Chondrocyte (in vitro differentiated cells): ENCODE data around the gene INVS. TPM values are rescaled to one million over a fixed set of nuclear protein-coding genes. Genes with fewer than 3 reads are reported as not detected.
"Not testable (repeated sequence)": the region's sequence is repeated elsewhere in the genome, so short reads cannot be mapped to it uniquely, and the experiment has no call there.

ENCODE experiments used
- DNase-seq: peaks from one replicate; pipeline ENCODE4 v3.0.0; 2021; ENCODE audit warnings: mixed read lengths, low spot score
- H3K27ac Mint-ChIP-seq: one replicate; pipeline ENCODE4 v1.8.0; 2021; ENCODE audit warnings: mild to moderate bottlenecking, moderate library complexity, mixed read lengths; ENCODE audit not compliant: unreplicated experiment
- H3K27me3 Mint-ChIP-seq: 2 replicates; pipeline ENCODE4 v1.8.0; 2021; ENCODE audit warnings: low read depth, mixed read lengths
- H3K36me3 Mint-ChIP-seq: 2 replicates; pipeline ENCODE4 v1.8.0; 2021; ENCODE audit warnings: low read depth, mixed read lengths
- H3K4me1 Mint-ChIP-seq: 2 replicates; pipeline ENCODE4 v1.8.0; 2021; ENCODE audit warnings: low read depth, mild to moderate bottlenecking, mixed read lengths
- H3K4me3 Mint-ChIP-seq: one replicate; pipeline ENCODE4 v1.8.0; 2021; ENCODE audit warnings: mild to moderate bottlenecking, moderate library complexity, mixed read lengths; ENCODE audit not compliant: unreplicated experiment
- H3K9me3 Mint-ChIP-seq: 2 replicates; pipeline ENCODE4 v1.8.0; 2021; ENCODE audit warnings: low read depth, mixed read lengths
- CTCF ChIP-seq: fragments of 200-600 bp; sonication (generic); IDR thresholded peaks from 2 replicates; pipeline ENCODE4 v1.5.0; 2021; ENCODE audit warnings: antibody characterized with exemption, mild to moderate bottlenecking, moderate library complexity
- total RNA-seq: library from RNA; stranded (reverse); gene quantifications from 3 replicates; pipeline ENCODE4 v1.2.1, GENCODE V29; 2021

Gene INVS
- total RNA-seq, 1 donor from 2014 or later = 16.0 TPM

- TF ChIP-seq CTCF = no peak
- no peak for DNase-seq
- H3K9me3 Mint-ChIP-seq = no peaks in the 10 kb centered on the region
- no peaks in the 10 kb centered on the region for H3K27me3 Mint-ChIP-seq
- no peak overlapping the region for H3K4me3 Mint-ChIP-seq
- H3K27ac Mint-ChIP-seq = no peak overlapping the region
- peaks cover 28% of the 10 kb centered on the region for H3K4me1 Mint-ChIP-seq
- H3K36me3 Mint-ChIP-seq = no peaks in the 10 kb centered on the region
These were observed 7.4 kb upstream of the INVS start for GRCh38 chr9:100091650-100092049.

- Mint-ChIP-seq H3K27ac (no peak overlapping the region), H3K9me3 (no peaks in the 10 kb centered on the region), H3K27me3 (no peaks in the 10 kb centered on the region), H3K4me1 (peaks cover 28% of the 10 kb centered on the region), H3K4me3 (no peak overlapping the region), H3K36me3 (no peaks in the 10 kb centered on the region)
- DNase-seq = no peak
- TF ChIP-seq CTCF = no peak
These were observed 7.0 kb upstream of the INVS start for GRCh38 chr9:100092066-100092465.

GRCh38 chr9:100094411-100094810 is 4.6 kb upstream of the INVS start:
- not testable (repeated sequence) for H3K36me3 Mint-ChIP-seq, H3K27me3 Mint-ChIP-seq, H3K4me3 Mint-ChIP-seq, H3K9me3 Mint-ChIP-seq, H3K27ac Mint-ChIP-seq, DNase-seq
- peaks cover 27% of the 10 kb centered on the region for H3K4me1 Mint-ChIP-seq

- H3K4me3 Mint-ChIP-seq = no peak overlapping the region
These were observed 2.6 kb upstream of the INVS start for GRCh38 chr9:100096378-100096916.

GRCh38 chr9:100098046-100098886 is 777 bp upstream of the INVS start:
- Mint-ChIP-seq H3K4me1 (peaks cover 25% of the 10 kb centered on the region), H3K27me3 (no peaks in the 10 kb centered on the region), H3K4me3 (peak overlapping the region; percentile 100), H3K27ac (peak overlapping the region; percentile 99), H3K36me3 (no peaks in the 10 kb centered on the region), H3K9me3 (no peaks in the 10 kb centered on the region)
- TF ChIP-seq CTCF = peak; percentile 10
- DNase-seq = no peak

More at GRCh38 chr9:100096378-100096916, 2.6 kb upstream of the INVS start:
- Mint-ChIP-seq H3K36me3 (no peaks in the 10 kb centered on the region), H3K27ac (no peak overlapping the region), H3K9me3 (no peaks in the 10 kb centered on the region), H3K4me1 (peaks cover 25% of the 10 kb centered on the region), H3K27me3 (no peaks in the 10 kb centered on the region)
- no peak for DNase-seq
- TF ChIP-seq CTCF = no peak

GRCh38 chr9:100099722-100100042 is 639 bp downstream of the INVS start:
- Mint-ChIP-seq H3K27ac (peak overlapping the region; percentile 99), H3K9me3 (no peaks in the 10 kb centered on the region), H3K4me1 (peaks cover 25% of the 10 kb centered on the region), H3K27me3 (no peaks in the 10 kb centered on the region), H3K4me3 (peak overlapping the region; percentile 100), H3K36me3 (no peaks in the 10 kb centered on the region)
- TF ChIP-seq CTCF = no peak
- DNase-seq = no peak
